Stimulated activated naive CD8-positive, alpha-beta T cell treated with anti-CD3 and anti-CD28 coated beads, Interleukin-15, amount 100 ng/mL, for 72 hours (primary cell): ENCODE data around the gene RPS4Y2.
A peak's percentile ranks its signal among the peaks of the same experiment; 100 is the strongest.

Source experiments
- ATAC-seq: fragments of 150-1000 bp; cut with Tn5 transposase; 2 replicates; pipeline ENCODE4 v1.10.0; 2021; ENCODE audit warnings: mild to moderate bottlenecking, moderate library complexity
- DNase-seq, 2 donors: peaks; one replicate each; pipeline ENCODE4 v3.0.0; 2021 to 2022
- H3K27ac Mint-ChIP-seq, 2 donors: one replicate each; pipeline ENCODE4 v1.8.0; 2022; ENCODE audit warnings: mild to moderate bottlenecking in 2 of 2, mixed read lengths in 2 of 2, moderate library complexity in 2 of 2
- H3K27me3 Mint-ChIP-seq: one replicate; pipeline ENCODE4 v1.8.0; 2022; ENCODE audit warnings: mixed read lengths
- H3K4me1 Mint-ChIP-seq: one replicate; pipeline ENCODE4 v1.8.0; 2022; ENCODE audit warnings: mild to moderate bottlenecking, mixed read lengths
- H3K4me3 Mint-ChIP-seq, 2 donors: one replicate each; pipeline ENCODE4 v1.8.0; 2022; ENCODE audit warnings: mild to moderate bottlenecking in 2 of 2, mixed read lengths in 2 of 2, moderate library complexity in 1 of 2
- H3K9me3 Mint-ChIP-seq, 2 donors: one replicate each; pipeline ENCODE4 v1.8.0; 2022; ENCODE audit warnings: mixed read lengths in 2 of 2

RPS4Y2 gene

DNA sequence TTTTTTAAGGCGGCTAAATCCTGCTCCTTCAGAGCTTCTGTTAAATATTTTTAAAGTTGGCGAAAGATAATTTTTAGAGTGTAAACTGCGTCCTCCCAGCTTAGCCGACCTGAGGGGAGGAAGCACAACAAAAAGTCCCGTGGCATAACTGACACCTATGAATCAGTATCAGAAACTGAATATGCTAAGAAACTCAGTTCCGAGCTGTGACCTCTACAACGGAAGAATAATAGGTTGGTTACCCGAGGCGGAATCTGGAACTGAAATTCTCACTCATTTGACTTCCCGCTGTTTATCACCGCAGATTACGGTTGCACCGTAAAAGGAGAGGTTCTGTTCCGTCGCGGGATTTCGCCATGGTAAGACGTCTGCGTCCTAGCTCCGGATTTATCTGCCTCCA is at the start of gene RPS4Y2:
Gene RPS4Y2, plus strand, starts transcription at position 301 of the 400 bp plus-strand sequence. Its CDS starts 56 bp downstream, at position 357.
- Mint-ChIP-seq H3K4me1 (no peaks in the 10 kb centered on the region), H3K9me3 (peaks cover 0 to 5% of the 10 kb centered on the region in 2 donors), H3K4me3 (no peak within 1 kb of the TSS), H3K27me3 (no peaks in the 10 kb centered on the region), H3K27ac (no peak within 1 kb of the TSS)
- DNase-seq (no peak), ATAC-seq (no peak)

- Mint-ChIP-seq H3K9me3 (peaks cover 7 to 34% of the 10 kb centered on the region in 2 donors), H3K27ac (peak overlapping the region in 1 of 2 donors; percentile 75), H3K4me1 (peaks cover 13% of the 10 kb centered on the region), H3K4me3 (peak overlapping the region; percentile 21 to 43), H3K27me3 (no peaks in the 10 kb centered on the region)
- ATAC-seq (peak; percentile 100), DNase-seq (peak; percentile 10 to 75)
These were observed 41.5 kb upstream of the RPS4Y2 start for GRCh38 chrY:20714391-20714790.

- no peak overlapping the region for H3K4me3 Mint-ChIP-seq
- no peaks in the 10 kb centered on the region for H3K4me1 Mint-ChIP-seq
- ATAC-seq: no peak
- peaks cover 0 to 8% of the 10 kb centered on the region in 2 donors for H3K9me3 Mint-ChIP-seq
- no peak overlapping the region for H3K27ac Mint-ChIP-seq
- no peaks in the 10 kb centered on the region for H3K27me3 Mint-ChIP-seq
- no peak for DNase-seq
These were observed 29.6 kb upstream of the RPS4Y2 start for GRCh38 chrY:20726184-20726907.

DNA sequence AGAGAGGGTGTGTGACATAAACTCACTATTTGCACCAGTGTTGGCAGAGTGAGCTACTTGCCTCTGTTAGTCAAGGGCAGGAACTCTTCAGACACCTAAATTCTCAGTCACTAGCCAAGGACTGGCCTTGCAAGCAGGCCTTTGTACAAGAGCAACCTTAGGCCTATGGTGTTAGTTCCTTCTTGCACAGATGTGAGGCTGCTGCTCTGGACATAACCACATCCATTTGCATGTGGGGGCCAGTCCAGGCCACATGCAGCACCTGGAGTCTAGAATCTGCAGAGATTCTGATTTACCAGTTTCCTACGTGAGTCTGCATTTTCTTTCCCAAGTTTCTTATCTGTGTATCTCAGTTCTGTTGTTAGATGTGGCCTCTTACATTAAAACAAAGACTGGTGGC is 20.7 kb upstream of the RPS4Y2 start:
- ATAC-seq: no peak
- H3K9me3 Mint-ChIP-seq: no peaks in the 10 kb centered on the region
- no peaks in the 10 kb centered on the region for H3K4me1 Mint-ChIP-seq
- H3K27me3 Mint-ChIP-seq: no peaks in the 10 kb centered on the region
- no peak overlapping the region for H3K27ac Mint-ChIP-seq
- no peak for DNase-seq
- H3K4me3 Mint-ChIP-seq: no peak overlapping the region

- peaks cover 6% of the 10 kb centered on the region for H3K4me1 Mint-ChIP-seq
- H3K9me3 Mint-ChIP-seq: no peaks in the 10 kb centered on the region
- no peak for ATAC-seq
- H3K4me3 Mint-ChIP-seq: no peak overlapping the region
- no peak overlapping the region for H3K27ac Mint-ChIP-seq
- H3K27me3 Mint-ChIP-seq: no peaks in the 10 kb centered on the region
- DNase-seq: no peak
These were observed 16.1 kb upstream of the RPS4Y2 start for GRCh38 chrY:20739806-20740205.

GRCh38 chrY:20740609-20741008 is 15.3 kb upstream of the RPS4Y2 start:
- Mint-ChIP-seq H3K27ac (peak overlapping the region in 1 of 2 donors; percentile 41), H3K27me3 (no peaks in the 10 kb centered on the region), H3K4me3 (no peak overlapping the region), H3K9me3 (no peaks in the 10 kb centered on the region), H3K4me1 (peaks cover 14% of the 10 kb centered on the region)
- DNase-seq (peak; percentile 11 to 55), ATAC-seq (no peak)

DNA sequence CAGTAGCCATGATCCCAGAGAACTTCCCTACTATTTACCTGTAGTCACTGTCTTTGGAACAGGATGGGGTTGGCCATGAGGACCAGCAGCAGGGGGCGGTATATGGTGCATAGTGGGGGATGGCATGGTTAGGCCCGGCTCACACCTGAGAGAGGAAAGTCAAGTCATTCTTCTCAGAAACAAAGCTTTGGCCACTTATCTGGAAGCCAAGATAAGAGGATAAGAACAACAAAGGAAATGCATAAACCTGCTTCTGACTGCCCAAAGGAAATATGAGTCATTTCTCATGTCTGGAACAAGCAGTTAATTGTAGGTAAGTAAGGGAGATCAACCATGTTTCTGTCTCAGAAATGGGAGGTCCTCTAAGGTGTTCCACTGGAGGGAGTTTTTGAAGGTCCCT is 10.8 kb upstream of the RPS4Y2 start:
- peak in 1 of 2 donors; percentile 67 for DNase-seq
- no peaks in the 10 kb centered on the region for H3K27me3 Mint-ChIP-seq
- H3K27ac Mint-ChIP-seq: peak overlapping the region; percentile 27 to 86
- ATAC-seq: peak; percentile 87
- peak overlapping the region in 1 of 2 donors; percentile 35 for H3K4me3 Mint-ChIP-seq
- no peaks in the 10 kb centered on the region for H3K9me3 Mint-ChIP-seq
- peaks cover 39% of the 10 kb centered on the region for H3K4me1 Mint-ChIP-seq

DNA sequence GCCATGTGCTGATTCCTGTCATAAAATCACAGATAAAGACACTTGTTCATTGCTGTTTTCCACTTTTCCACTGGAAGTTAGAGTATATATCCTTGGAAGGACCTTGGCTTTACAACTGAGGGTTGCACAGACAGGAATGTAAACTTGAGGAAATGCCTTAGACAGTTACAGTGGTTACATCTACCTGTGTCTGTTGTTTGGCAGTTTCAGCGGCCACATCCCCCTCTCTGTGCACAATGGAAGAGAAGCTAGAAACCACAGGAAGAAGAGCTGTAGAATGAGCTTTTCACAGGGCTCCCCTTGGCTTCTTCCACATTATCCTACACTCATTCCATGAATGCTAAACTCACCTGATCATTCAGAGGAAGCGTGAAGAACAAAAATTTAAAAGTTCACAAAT is 9.0 kb upstream of the RPS4Y2 start:
- no peak overlapping the region for H3K4me3 Mint-ChIP-seq
- no peak overlapping the region for H3K27ac Mint-ChIP-seq
- ATAC-seq (no peak), DNase-seq (no peak)
- no peaks in the 10 kb centered on the region for H3K27me3 Mint-ChIP-seq
- peaks cover 39% of the 10 kb centered on the region for H3K4me1 Mint-ChIP-seq
- no peaks in the 10 kb centered on the region for H3K9me3 Mint-ChIP-seq

- DNase-seq: no peak
- Mint-ChIP-seq H3K27me3 (no peaks in the 10 kb centered on the region), H3K4me3 (peak overlapping the region; percentile 10 to 53), H3K27ac (peak overlapping the region; percentile 3 to 77), H3K4me1 (peaks cover 25% of the 10 kb centered on the region), H3K9me3 (peaks cover 0 to 9% of the 10 kb centered on the region in 2 donors)
- ATAC-seq: peak; percentile 47
These were observed 8.0 kb downstream of the RPS4Y2 start for GRCh38 chrY:20763869-20764268.

- H3K27me3 Mint-ChIP-seq: no peaks in the 10 kb centered on the region
- H3K4me3 Mint-ChIP-seq: no peak overlapping the region
- DNase-seq (peak in 1 of 2 donors; percentile 53), ATAC-seq (peak; percentile 94)
- H3K4me1 Mint-ChIP-seq: peaks cover 25% of the 10 kb centered on the region
- no peak overlapping the region for H3K27ac Mint-ChIP-seq
- peaks cover 0 to 5% of the 10 kb centered on the region in 2 donors for H3K9me3 Mint-ChIP-seq
These were observed 9.2 kb downstream of the RPS4Y2 start for GRCh38 chrY:20765117-20765516.

- Mint-ChIP-seq H3K4me1 (peaks cover 22% of the 10 kb centered on the region), H3K27ac (no peak overlapping the region)
These were observed 14.8 kb downstream of the RPS4Y2 start for GRCh38 chrY:20770755-20771154.

DNA sequence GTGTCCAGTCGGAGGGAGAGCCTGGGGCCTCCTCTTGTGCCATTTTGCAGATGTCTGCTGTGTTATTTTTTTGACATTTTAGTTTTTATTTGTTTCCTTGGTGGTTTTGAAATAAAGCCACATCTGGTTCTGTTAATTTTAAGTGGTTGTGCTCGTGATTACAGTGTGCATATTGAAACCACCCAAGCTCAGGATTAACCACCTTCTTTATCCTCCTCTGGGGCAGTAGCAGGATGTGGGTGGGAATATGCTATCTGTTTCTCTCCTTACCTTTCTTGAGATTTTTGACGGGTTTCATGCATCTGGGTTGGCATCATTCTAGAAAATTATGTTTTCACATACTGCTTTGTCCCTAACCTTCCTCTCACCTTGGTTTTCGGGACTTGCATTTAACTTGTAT is 20.2 kb downstream of the RPS4Y2 start:
- no peaks in the 10 kb centered on the region for H3K27me3 Mint-ChIP-seq
- no peak overlapping the region for H3K4me3 Mint-ChIP-seq
- peaks cover 9 to 12% of the 10 kb centered on the region in 2 donors for H3K9me3 Mint-ChIP-seq
- H3K27ac Mint-ChIP-seq: no peak overlapping the region
- peak; percentile 48 for ATAC-seq
- DNase-seq: no peak
- H3K4me1 Mint-ChIP-seq: peaks cover 30% of the 10 kb centered on the region

More at GRCh38 chrY:20770755-20771154, 14.8 kb downstream of the RPS4Y2 start:
- Mint-ChIP-seq H3K4me3 (no peak overlapping the region), H3K27me3 (no peaks in the 10 kb centered on the region), H3K9me3 (peaks cover 9 to 16% of the 10 kb centered on the region in 2 donors)
- ATAC-seq: peak; percentile 50
- no peak for DNase-seq

DNA sequence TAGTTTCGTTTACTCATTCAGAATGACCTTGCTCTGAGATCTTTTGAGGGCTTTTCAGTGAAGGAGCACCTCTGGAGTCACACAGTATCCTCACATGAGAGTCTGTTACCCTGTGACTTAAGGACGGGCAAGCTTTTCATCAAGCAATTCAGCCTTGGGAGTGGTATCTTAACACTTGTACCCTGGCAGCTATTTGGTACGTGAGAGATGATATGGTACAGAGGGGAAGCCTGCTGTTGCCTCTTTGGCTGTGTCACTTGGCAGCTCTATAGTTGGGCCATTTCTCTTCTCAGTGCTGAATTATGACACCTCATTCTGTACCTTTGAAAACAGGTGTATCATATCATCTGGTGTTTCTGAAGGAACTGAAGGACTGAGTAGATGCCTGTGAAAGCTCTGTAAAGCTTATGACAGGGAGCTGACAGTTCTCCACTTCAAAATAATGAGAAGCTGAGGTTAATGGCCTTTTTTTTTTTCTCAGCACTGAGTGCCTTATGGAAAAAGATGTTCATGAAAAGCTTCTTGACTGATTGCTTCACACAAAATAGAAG is 24.3 kb downstream of the RPS4Y2 start:
- Mint-ChIP-seq H3K27me3 (no peaks in the 10 kb centered on the region), H3K9me3 (peaks cover 0 to 6% of the 10 kb centered on the region in 2 donors), H3K27ac (no peak overlapping the region), H3K4me1 (peaks cover 39% of the 10 kb centered on the region), H3K4me3 (no peak overlapping the region)
- peak; percentile 32 for ATAC-seq
- no peak for DNase-seq

- H3K27me3 Mint-ChIP-seq: no peaks in the 10 kb centered on the region
- no peak overlapping the region for H3K27ac Mint-ChIP-seq
- H3K4me1 Mint-ChIP-seq: peaks cover 41% of the 10 kb centered on the region
- DNase-seq (no peak), ATAC-seq (no peak)
- no peak overlapping the region for H3K4me3 Mint-ChIP-seq
- H3K9me3 Mint-ChIP-seq: peaks cover 0 to 6% of the 10 kb centered on the region in 2 donors
These were observed 24.9 kb downstream of the RPS4Y2 start for GRCh38 chrY:20780776-20781175.

- Mint-ChIP-seq H3K9me3 (peaks cover 0 to 6% of the 10 kb centered on the region in 2 donors), H3K4me1 (peaks cover 36% of the 10 kb centered on the region), H3K27me3 (no peaks in the 10 kb centered on the region), H3K4me3 (peak overlapping the region in 1 of 2 donors; percentile 40), H3K27ac (no peak overlapping the region)
- DNase-seq (peak in 1 of 2 donors; percentile 35), ATAC-seq (peak; percentile 81)
These were observed 25.5 kb downstream of the RPS4Y2 start for GRCh38 chrY:20781408-20781807.

DNA sequence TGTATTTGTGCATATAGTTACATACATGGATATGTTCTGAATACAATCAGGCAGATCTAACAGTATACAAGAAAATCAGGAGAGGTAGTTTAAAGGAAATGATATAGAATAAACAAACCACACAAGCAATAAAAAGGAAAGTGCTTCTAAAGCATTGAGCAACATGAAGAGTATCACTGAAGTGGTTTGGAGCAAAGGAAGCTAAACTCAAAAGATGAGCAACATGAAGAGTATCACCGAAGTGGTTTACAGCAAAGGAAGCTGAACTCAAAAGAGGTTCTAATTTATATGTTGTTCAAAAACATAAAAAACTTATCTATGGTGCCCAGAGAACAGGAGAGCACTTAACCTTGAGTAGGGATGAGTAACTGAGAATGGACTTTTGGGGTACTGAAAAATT is 29.1 kb downstream of the RPS4Y2 start:
- ATAC-seq (peak; percentile 63), DNase-seq (no peak)
- Mint-ChIP-seq H3K9me3 (peaks cover 0 to 6% of the 10 kb centered on the region in 2 donors), H3K4me3 (peak overlapping the region in 1 of 2 donors; percentile 14), H3K27me3 (no peaks in the 10 kb centered on the region), H3K4me1 (peaks cover 41% of the 10 kb centered on the region), H3K27ac (no peak overlapping the region)
